Non-pigmented ciliary epithelial cell (primary cell): ENCODE measurements around the gene HOXC6.

ENCODE experiments used
- DNase-seq: peaks from one replicate; pipeline ENCODE4 v3.0.0-alpha.2; 2010; ENCODE audit warnings: low read depth

The HOXC6 gene

DNA sequence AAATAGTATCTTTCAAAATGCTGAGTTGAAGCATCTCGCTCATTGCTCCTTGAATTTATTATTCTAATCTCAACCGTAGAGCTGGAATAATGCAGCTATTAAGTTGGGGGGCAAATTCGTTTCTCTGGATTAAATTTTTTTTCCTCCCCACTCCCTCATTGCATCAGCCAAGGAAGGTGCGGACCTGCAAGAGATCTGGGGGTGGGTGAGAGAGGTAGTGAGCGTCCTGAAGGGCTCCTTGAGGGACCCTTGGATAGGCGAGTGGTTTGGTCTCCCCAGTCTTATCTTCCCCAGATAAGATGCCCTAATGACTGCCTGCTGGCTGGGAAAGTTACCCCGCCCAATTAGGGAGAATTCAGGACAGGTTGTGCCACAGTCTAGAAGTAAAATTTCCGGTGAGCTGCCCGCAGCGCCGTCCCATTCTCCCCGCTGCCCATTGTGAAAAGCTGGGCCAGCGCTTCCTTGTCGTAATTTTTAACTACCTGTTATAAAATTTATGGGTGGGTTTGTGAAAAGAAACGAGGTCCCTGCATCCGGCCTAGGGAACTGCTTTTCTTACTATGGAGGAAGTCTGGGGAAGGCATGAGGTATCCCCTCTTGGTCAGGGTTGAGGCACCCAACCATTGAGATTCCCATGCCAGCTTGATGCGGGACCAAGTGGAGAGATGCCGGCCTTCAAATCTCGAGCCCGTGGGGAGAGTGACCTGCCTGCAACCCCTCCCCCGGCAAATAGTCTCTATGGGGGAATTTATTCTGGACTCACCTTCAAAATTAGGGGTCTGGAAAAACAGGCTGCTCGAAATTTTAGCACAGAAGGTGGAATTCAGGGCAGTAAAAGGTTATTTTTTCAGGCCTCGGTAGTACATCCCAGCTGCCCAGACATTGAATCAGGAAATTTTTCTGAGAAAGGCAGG is 13.0 kb upstream of the HOXC6 start:
- DNase-seq: no peak

DNA sequence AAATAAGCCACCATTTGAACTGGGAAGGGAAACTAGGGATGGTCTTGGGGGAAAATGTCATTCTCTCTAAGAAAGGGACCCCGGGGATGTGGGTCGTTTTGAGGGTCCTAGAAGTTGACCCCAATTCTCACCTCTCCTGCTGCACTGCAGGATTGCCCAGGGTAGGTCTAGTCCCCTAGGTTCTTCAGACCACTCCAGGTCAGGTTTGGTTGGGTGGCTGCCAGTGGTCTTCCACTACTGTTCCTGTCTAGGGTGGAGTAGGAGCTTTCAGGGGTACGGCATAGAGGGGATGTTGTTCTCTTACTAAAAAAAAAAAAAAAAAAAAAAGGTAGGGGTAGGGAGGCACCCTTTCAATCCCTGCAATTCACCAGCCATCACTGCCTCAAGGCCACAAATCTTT is 12.2 kb upstream of the HOXC6 start:
- DNase-seq: no peak

DNA sequence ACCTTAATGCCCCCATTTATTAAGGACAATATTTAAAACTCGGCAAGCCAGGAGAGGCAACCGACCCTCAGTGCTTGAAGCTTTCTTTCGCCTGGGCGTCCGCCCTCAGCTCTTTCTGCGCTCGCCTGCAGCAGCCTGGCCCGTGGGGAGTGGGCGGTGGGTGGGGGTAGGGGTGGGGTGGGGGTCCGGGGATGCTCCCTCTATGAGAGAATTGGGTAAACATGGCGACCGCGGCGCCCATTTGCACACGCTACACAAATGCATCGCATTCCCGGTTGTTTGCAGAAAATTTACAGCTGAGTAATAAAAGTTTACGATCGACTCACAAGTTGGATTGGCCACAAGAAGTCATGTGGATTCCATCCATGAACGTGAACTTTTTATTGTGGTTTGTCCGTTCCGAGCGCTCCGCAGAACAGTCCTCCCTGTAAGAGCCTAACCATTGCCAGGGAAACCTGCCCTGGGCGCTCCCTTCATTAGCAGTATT is 11.7 kb upstream of the HOXC6 start:
- DNase-seq: no peak

DNA sequence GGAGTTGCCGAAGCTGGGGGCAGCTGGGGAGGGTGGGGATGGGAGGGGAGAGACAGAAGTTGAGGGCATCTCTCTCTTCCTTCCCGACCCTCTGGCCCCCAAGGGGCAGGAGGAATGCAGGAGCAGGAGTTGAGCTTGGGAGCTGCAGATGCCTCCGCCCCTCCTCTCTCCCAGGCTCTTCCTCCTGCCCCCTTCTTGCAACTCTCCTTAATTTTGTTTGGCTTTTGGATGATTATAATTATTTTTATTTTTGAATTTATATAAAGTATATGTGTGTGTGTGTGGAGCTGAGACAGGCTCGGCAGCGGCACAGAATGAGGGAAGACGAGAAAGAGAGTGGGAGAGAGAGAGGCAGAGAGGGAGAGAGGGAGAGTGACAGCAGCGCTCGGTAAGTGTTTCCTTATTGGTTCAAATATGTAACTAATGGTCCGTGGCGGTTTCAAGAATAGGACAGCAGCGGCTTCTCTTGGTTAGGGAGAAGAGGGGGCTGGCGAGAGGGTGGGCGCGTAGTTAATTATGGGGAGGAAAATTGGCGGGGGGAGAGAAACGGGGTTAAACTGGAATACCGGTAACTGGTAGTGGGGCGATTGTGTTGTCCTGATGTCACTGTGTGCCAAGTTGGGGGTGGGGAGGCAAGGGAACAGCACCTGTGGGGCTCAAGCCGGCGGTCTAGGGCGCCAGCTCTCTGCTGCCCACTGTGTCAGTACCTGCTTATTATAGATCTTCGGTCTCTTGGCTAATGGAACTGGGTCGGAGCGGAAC is 11.0 kb upstream of the HOXC6 start:
- DNase-seq: no peak

DNA sequence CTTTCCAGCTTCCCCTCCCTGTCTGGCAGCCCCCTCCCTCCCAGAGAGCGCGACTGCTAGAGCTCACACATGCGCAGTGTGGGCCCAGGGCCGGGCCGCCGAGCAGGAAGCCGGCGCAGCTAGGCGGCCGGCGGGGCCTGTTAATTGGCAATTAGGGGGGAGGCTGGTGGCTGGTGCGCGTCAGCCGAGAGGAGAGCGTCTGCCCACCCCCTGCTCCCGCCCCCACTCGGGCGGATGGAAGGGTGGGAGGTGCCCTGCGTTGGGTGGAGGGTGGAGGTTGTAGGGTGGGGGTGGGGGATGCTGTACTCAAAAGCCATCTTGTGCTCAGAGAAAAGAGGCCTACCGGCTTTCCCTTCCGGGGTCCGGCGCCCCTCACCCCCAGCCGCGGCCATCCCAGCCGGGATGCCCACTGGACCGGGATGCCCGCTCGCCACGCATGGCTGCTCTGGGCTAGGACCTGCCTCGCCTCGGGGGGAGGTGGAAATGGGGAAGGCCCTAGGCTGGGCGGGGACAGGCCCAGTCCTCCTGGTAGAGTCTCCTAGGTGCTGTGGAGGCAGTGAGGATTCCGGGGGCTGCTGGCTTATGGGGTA is 10.3 kb upstream of the HOXC6 start:
- DNase-seq: no peak

DNA sequence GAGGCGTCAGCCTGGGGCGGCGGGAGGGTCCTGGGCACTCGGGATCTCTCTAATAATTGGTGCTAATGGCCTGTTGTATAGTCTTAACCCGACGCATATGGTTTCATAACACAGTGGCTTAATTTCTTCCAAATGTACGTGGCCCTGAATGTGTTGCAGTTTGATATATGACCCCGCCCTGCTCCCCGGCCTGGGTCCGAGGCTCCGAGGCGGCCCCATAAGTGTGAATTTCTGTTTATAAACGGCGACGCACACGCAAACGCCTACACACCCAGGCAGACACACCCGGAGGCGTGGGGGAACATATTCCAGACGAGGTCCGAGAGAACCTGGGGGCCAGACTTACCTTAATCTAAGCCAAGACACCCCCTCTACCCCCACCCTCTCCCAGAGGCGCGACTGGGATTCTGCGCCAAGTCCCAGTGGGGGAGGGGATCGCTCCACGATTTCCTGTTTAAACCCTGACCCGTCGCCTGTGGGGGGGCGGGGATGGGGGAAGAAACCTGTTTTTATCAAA is 9.7 kb upstream of the HOXC6 start:
- DNase-seq: no peak

DNA sequence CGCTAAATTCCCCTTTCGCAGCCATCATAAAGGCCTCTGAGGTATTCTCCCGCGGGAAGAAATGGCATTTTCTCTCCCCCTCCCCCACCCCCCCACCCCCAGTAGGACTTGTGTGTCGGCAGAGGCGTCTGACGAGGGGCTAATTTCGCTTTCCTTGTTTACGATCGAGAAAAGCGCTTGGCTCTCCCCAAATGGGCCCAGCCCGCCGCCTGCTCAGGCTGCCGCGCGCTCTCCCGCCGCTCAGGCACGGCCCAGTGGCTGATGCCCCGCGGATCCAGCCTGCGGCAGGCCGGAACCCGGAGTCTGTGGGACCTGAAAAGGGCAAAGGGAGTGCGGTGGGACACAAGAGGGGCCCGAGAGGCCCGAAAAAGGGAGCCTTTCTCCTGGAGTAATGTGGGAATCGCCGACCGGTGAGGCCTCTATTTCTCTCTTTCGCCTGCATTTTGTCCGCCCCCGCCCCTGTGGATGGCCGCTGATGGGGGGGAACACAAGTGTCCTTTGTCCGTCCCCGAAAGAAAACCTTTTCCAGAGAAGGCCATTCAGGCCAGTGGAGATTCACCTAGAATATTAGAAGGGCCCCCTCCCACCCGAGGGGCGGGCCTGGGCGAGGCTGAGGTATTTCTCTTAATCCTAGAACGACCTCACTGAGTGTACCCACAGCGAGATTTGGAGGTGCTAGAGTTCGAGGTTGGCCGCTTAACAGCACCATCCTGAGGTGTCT is 9.0 kb upstream of the HOXC6 start:
- DNase-seq: no peak

DNA sequence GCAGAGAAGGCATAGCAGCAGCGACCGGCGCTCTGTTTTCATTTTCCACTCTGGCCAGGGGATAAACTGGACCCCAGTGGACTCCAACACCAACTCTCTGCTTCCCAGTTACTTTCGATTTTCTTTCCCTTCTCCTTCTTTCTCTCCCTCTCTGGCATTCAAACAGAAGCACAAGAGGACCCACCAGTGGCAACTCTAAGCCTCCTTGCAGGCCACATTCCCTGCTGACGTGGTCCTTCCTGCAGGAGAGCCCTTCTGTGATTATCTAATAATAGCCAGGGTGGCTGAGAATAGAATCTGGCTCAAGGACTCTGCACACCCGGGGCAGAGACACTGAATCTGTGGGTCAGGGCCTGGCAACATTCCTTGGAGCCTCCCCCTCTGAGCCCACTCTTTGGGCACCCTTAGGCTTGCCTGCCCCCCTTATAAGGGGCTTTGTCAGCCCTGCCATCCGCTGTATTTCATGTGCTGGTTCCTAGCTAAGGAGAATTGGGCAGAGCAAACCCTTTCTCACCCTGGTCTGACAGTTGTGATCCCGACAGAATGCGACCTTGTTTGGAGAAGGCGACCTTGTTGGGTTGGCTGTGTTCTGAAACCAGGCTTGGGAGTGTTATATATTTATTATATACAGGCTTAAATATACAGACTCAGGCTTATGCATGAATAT is 8.2 kb upstream of the HOXC6 start:
- no peak for DNase-seq

DNA sequence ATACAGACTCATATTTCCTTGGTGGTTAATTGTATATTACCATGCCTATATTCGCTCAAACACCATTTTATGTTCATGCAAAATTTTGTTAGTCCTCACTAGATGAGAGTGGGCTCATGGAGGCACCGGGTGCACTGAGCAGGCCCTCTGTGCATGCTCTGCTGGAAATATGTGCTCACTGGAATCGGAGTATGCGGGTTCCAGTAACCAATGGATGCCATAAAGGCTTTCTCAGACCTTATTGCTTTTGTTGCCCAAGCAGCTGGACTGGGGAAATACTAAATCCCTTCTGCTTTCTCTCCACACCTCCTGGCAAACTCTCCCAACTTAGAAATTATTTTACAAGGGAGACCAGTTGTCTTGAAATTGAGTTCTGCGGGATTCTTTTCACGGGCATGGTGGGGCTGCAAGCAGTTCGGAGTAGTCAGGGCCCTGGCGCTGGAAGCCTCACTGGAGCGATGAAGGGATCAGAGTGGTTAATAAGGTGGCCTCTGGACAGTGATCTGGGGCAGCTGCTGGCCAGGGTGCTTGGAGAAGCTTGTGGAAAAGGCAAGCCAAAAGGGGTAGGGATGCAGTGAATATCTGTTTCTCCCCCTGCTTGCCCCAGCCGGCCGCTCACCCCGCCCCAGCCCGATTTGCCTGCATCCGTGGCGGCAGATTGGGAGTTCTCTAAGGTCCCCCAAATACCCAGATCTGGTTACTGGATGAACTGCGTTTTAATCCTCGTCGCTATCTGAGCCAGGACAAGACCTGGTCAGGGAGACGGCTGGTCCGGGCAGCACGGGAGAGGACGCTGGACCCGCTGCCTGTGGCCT is 7.4 kb upstream of the HOXC6 start:
- DNase-seq: no peak

DNA sequence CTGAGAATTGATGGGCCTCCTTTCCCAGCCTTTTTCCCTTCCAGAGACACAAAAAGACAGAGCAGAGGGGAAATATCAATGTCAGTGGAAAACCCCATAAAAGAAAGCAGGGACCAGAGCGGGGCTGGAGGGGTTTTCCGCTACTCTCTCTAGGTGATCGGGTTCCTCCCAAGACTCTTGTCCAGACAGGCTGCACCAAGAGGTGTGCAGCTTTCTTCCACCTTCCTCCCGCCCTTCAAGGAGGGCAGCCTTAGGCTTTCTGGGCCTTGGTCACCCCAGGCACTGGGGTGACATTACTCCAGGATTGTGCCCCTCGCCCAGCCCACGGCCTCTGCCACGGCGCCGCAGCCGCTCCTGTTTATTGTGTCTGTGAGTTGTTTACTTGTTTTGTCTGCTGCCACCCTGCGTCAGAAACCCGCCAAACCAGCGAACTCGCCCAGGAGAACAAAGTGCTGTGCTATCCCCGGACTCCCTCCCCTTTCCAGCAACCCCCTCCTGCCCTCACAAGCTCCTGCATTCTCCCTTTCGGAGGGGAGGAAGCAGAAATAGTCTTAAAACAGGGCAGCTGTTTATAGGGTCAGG is 6.7 kb upstream of the HOXC6 start:
- DNase-seq: no peak

DNA sequence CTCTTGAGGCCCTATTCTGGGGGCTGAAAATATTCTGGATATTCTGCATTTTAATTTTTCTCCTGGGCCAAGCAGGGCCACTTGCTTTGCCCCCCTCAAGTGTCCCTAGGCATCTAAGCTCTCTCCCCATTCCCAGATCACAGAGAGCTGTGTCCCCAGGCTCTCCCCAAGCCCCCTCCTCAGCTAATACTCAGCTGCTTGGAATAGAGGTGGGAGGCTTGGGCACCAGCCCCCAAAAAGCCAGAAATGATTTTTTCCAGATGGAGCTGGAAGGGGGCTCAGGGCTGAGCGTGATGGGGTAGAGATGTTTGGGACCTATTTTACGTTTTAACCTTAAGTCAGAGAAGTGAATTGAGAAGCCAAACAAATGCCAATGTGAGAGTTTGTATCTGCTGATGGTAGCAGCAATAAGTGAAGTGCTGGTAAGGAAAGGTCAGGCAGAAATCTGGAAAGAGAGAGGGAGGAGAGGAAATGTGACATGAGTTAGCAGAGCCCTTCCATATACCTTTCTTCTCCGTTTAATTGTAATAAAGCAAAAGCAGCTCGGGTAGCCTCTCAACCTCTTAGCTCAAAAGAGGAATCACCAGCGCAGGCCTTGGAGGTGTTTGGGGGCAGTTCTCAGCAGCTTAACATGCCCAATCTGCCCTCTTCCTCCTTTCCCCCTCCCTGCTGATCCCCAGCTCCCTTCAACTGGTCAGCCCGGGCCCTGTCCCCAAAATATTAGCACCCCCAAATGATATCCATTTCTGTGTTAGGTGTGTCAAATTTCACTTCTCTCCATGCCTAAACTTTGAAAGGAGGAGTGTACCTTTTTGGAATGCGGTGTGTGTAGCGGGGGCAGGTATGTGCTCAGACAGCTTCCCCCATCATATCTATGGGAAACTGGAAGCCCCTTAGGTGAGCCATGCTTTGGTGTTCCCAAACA is 5.0 kb upstream of the HOXC6 start:
- no peak for DNase-seq

DNA sequence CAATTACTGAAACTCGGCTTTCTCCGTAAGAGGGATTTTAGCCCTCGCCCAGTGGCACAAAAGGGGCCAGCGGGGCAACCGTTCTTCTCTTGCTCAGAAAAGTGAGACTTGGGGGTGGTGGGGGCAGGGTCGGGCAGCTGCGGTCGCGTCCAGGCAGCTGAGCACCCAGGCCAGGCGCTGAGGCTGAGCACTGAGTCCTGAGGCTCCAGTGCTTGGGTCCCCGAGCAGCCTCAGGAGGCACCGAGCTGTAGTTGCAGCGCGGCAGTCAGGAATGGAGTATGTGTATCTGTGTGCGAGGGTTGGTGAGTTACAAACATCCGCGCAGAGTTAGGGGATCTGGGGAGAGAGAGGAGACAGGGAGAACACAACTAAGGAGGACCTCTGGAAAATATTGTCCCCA is 4.1 kb upstream of the HOXC6 start:
- no peak for DNase-seq

DNA sequence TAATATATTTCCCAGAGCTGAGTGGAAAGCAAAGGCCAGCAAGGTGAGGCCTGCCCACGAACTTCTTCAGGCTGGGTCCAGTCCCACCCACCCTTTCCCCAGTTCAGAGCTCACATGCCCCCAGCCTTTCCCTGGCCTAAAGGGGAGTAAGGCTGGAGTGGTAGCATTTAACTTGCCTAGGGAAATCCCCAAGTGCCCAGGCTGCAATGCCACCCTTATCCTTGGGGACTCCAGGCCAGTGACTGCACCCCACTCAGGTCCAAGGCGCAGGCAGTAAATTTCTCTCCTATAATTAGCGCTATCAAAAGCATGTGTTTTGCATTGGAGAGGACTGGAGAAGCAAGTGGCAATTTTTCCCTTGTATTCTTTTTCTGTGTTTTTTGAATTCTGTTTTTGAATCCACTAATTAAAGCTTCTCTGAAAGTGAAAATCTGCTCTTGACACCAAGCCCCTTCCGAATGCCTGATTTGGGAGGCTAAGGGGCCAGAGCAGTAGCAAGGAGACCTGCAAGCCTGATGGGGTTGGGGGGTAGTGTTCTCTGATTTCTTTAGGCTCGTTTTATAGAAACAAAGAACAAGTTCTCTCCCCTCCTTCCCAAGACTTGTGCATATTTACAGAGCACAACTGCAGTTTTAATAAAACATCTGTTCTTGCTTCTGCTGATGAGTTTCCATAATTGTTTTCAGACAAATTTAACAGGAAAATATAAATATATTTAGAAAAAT is 3.5 kb upstream of the HOXC6 start:
- DNase-seq: no peak

DNA sequence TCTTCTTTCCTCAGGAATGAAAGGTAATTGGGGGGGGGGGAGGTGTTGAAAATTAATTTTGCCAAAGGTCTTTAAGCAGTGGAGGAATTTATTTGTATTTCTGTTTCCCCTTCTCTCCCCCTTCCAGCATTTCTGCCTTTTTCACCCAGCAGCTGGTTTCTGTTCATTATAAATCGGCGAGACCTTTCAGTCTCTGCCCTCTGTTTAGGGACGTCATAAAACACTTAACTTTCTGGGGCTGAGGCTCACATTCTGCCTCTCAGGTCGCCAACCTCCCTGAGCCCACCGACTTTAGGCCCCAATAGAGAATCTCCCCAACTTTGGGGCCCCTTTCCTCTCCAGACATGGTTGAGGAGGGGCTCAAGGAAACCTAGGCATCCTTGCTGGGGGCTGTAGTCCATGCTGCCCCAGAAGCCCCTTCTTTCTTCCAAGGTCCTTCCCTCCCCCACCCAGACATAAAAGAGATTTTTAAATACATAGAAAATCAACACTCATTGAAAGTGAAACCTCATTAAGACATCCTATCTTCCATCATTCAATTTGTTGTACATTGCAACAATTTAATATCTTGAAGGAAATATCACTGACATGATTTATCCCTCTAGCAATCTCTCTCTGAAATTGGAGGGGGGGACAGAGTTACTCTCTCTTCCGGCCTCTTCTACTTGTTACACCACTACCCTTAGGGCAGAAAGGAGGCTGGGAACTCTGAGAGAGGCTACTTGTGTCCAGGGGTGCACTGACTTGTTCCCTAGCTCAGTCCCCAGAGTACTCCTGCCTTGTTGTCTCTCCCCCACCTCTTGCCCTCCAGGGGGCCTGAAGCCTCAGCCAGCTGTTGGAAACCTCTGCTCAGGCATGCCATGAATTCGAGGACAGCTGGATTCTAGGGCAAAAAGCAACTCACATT is 2.5 kb upstream of the HOXC6 start:
- no peak for DNase-seq

DNA sequence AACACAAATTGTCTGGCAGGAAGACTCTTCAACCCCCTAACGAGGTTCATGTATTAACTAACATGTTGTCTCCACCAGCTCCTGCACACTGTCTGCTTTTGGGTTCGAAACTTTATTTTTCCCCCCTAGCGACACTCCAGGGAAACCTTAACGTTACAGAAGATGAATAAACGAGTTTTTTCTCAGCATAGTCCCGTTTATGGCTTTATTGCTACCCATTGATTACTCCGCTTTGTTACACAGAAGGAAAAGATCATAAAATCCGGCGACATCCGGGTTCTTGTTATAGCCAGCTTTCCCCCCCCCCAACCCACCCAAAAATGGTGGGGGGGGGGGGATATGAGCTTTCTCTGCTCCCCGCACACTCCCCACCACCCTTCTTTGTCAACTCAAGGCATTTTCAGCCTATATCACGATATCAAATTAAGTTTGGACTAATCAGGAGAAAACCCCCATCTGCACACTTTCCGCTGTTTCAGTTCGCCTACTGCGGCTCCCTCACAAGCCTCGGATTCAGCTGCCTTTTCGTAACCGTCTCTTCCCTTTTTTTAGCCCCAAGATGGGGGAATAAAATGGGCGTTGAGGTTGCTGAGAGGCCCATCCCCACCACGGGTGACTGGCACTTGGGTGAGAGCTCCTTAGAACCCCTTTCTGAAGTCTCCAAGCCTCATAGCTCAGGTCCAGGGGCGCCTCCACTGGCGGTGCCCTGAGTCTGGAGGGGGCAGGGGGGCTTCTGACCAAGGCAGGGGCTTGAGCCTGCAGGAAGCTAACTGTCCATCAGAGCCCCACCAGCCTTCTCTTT is 1.4 kb upstream of the HOXC6 start:
- no peak for DNase-seq

DNA sequence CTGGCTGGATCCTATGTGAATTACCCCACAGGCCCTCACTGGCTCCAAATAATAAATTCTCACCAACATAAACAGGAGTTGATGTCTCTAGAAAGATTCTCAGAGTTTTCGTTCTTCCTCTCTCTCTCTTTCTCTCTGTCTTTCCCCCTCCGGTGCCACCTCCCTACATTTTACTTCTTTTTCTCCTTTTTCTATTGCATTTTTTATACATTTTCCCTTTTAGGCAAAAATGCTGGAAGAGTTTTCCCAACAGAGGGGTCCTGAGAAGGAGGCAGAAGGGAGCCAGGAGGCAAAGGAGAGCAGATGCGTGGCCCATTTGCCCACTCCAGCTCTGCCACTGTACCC is 826 bp upstream of the HOXC6 start:
- DNase-seq: no peak
